NCI-H128 (cell line): ENCODE results near the gene SCNM1.
A peak's percentile ranks its signal among the peaks of the same experiment; 100 is the strongest.

Experiments
- DNase-seq: peaks from one replicate; lab custom pipeline; 2025; ENCODE audit not compliant: unreplicated experiment; lab: John Stamatoyannopoulos, UW

Gene SCNM1, protein sequence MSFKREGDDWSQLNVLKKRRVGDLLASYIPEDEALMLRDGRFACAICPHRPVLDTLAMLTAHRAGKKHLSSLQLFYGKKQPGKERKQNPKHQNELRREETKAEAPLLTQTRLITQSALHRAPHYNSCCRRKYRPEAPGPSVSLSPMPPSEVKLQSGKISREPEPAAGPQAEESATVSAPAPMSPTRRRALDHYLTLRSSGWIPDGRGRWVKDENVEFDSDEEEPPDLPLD

DNA sequence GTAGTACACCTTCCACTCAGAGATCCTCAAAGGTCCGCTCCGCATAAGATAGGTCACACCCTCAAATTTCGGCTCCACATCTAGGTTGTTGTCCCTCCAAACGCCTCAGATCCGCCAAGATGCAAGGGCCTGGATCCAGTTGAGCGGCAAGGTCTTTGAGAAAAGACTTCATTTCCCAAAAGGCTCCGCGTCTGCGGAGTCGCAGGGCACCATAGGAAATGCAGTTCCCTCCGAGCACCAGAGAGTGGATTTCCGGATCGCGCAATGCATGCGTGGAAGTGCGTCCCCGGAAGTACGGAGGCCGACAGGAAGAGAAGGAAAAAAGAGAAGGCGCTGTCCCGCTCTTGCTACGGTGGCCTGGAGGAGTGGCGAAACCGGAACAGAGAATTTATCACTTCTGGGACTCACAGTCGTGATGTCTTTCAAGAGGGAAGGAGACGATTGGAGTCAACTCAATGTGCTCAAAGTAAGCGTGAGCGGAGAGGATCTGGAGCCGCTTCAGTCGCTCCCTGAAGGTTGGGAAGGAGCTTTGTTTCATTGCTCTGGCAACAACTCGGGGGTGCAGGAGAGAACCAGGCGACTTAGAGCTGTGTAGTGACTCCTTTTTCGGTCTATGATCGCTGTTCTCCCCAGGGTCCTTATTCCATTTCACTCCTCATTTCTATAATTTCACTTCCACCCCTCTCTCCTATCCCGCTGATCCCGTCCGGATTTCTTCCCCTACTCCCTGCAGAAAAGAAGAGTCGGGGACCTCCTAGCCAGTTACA lies at the start of gene SCNM1, which contains the start of gene LYSMD1:
TSS of gene SCNM1 (plus strand) at position 407 of the 767 bp plus-strand sequence. CDS start at position 416, 9 bp downstream.
TSS of gene LYSMD1 (minus strand) at position 165 of the 767 bp plus-strand sequence. CDS start 644 bp downstream, outside the sequence.
- DNase-seq: peak; percentile 99

DNA sequence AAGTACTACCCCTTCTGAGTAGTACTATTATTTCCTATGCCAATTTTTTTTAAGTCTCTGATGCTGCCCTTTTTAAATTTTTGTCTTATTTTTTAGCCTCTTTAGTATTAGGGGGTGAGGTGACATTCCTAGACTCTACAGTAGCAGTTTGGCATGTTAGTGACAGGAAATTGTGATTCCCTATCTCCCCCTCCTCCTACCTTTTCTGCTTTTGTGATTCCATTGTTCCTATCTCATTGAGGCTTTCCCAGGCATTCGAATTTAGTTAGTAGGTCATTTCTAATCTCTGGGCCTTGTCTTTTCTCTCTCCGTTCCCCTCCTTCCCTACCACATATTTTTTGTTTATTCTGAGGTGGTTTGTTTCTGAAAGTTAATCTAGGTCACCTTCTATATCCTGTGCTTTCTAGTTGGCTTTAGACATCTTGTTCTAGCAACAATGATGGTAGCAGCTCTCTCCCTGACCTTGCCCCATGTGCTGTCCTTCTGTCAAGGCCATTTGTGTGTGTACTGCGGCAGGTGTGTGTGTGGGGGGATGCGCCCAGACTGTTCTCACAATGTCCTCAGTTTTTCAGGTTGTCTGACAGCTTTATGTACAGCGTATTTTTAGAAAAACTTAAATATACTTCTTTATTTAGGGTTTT lies 41.1 kb upstream of the SCNM1 start:
- DNase-seq: no peak

DNA sequence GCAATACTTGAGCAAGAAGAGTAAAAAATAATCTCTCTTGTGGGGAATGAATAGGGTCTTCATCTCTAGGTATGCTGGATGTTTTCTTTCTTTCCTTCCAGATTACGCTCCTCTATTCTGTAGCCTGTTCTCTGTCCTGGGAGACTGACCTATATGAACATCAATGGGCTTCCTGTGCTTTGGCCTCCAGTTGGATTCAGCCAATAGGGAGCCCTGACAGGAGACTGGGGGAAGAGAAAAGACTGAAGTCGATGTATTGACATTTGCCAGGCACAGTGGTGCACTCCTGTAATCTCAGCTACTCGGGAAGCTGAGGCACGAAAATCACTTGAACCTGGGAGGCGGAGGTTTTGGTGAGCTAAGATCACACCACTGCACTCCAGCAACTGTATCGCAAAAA lies 37.1 kb upstream of the SCNM1 start:
- no peak for DNase-seq

DNA sequence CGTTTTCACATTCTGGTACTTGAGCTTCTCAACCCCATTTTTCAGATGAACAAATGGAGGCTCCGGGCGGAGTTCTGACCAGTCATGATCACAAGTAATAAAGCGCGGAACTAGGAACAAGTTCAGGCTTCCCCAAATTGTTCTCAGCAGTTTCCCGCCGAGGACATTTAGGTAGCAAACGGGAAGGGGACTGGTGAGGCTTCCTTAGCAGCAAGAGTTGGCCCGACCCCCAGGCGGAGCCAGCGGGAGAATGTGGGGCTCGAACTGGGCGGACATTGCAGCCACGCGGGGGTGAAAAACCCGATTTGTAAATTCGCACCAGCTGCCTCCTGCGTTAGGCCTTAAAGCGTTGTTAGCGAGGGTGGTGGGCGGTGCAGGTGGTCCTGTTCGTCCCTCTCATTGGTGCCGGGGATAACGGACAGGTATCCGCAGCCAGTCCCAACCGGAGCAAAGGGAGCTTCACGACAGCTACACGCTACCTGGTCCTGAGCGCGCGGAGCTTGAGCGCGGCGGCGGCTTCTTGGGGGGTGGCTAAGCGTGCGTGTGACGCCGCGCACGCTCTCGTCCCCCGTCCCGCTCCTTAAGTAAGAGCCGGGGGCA lies 34.9 kb upstream of the SCNM1 start:
- DNase-seq: peak; percentile 26

DNA sequence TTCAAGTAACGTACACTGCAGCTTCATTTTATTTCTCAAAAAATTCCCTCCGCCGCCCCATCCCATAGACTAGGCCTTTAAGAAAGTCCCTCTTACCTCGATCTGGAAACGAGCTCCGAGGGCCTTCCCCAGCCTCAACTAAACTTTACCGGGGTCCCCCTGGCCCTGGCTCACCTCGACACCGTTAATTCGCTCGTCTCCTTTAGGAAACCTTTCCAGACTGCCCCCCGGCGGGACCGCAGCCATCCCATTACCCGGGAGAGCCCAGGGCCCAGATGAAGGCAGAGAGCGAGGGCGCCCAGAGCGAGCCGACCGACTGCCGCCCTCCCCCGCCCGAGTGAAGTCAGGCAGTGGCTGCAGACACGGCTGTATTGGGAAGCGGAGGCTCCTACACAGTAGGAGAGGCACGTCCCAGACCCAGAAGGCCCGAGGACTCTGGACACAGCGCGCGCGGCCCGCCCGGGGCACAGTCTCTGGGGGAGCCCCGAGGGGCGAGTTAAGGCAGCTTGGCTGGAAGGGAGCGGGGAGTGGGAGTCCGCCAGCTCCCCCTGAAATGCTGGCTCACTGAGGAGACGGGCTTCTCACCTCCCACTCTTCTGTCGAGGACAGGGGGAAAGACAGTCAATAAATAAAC lies 34.1 kb upstream of the SCNM1 start:
- no peak for DNase-seq

DNA sequence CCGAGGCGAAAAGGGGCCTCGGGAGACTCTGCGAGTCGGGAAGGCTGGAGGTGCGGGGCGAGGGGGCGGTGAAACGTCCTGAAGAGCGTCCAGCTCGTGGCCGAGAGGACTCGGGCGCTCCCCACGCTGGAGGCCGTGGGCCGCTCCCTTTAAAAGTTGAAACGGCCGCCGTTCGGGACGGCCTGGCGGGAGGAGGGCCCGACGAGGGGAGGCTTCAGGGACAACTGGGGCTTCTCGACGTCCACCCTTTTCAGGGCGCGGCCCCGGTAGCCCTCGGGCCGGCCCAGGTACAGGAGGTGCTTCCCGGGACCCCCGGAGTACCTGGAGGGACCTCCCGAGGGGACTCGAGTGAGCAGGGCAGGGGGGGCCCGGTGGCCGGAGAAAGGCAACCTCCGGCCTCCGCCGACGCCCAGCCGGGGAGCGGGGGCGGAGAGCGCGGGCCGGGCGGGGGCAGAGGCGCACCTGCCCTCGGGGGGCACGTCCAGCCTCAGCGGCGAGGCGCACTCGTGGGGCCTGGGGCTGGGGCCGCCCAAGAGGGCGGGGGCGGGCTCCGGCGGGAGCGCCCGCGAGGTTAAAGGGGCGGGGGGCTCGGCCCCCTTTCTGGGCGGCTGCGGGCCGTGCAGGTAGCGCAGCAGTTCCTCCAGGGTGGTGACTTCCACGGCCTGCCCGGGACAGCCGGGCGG lies 33.5 kb upstream of the SCNM1 start:
- DNase-seq: no peak

DNA sequence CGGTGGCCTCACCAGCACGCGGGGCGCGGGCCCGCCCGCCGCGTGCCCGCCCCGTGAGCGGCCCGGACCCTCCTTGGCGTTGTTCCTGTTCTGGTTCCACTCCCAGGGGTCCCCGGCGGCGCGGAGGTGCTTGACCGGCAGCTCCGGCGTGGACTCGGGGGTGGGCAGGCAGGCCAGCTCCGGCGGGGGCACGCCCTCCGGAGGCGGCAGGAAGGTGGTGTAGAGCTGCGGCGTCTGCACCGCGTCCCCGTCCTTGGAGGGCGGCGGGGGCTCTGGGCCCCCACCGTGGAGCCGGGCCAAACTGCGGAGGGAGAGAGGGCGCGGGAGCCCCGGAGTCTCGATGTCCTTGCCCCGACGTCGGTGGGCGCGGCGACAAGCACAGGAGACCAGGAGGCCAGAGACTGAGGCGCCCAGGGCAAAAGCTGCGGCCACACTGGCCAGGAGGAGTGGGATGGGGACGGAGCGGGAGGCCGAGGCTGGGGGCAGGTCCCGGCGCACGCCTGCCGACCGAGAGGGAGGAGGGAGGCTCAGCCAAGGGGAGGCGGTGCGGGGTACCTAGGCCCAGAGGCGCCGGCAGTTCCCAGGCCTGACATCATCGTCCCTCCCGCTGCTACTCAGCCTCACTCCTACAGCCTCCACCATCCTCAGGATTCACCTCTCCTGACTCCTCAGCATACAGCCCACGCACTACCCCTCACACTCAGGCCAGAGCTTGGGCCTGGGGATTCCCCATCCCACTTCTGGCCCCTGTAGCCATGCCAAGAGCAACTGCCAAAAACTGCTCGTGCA lies 32.7 kb upstream of the SCNM1 start:
- no peak for DNase-seq

DNA sequence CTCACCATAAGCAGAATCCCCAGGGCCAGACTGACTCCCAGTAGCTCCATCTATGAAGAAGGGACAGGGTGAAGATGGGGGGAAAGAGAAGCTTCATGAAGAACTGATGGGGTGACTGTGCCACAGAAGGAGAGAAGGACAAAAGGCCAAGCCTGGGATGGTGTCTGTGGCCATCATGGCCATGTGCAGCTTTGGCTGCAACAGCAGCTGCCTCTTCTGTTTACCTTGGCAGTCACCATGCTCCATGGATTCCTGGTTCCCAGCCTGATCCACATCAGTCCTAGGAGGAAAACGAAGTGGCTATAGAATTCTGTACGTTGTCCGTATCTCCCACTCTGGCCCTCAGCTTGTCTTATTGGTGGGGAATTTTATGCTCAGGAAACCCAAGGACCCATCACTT lies 31.5 kb upstream of the SCNM1 start:
- no peak for DNase-seq

DNA sequence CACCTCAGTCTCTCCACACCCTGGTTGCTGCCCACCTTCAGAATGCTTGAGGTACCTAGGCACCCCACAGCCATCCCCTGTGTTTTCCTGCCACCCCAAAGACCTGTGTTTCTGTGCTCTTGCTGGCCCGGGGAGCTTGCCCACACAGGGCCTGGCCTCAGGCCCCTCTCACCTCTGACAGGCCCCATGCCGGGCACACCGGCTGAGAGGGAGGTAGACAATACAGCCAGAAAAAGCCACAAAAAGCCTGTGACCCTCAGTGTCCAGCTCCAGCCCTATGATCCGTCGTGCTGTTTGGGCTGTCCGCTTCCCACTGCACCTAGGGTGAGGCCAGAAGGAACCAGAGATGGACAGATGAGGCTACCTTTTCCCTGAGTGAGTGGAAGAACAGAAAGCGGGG lies 31.0 kb upstream of the SCNM1 start:
- no peak for DNase-seq

DNA sequence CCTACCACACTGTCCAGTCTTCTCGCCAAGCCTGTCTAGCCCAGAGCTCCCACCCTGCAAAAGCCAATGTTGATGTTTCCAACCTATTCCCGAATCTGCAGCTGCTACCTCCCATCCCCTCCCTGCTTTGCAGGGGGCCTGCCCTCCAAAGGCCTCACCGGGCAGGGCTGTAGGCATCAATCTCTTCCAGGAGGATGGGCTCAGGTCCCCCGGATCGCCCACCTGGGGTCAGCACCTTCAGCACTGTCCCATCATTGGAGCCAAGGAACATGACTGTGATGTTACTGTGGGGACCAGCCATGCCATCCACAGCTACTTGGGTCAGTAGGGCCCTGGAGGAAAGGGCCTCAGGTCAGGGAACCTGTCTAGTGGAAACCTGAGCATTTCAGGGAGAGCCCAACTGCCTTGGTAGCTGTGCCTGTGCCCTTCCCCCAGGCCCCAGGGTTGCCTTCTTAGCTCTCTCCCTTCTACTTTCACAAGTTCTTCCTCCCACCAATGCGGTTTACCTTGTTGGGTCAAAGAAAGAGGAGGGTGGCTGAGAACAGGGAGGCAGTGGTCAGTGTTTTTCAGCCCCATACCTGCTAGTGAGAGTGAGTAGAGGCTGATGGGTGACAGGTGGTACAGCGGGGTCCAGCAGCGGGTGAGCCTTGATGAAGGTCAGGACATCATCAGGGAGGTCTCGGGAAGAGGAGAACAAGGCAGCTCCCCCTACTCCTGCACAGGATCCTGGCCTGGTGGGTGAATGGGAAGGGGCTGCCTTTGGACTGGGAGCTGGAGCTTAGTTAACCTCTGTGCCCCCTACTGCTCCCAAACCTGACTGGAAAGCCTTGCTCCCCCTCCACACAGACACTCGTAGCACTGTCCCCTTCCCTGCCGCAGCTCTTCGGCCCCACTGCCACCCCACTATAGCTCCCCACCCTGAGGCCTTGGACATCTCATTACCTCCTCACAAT lies 30.2 kb upstream of the SCNM1 start:
- no peak for DNase-seq

DNA sequence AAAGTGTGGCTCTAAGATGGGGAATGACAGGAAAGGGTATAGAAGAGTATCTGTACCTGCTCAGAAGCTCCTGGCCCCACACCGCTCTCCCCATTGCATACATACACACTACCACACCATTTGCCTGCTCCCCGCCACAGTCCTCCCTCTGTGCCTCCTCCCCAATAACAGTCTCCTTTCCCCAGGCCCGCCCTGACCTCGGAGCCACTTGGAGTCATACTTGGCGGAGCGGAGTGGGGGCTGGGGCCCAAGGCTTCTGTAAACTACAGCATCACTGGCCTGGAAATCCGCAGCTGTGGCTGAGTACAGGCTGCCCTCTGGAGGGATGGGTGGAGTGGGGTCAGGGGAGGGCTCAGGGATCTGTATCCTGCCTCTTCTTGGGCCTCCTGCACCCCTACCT lies 28.2 kb upstream of the SCNM1 start:
- no peak for DNase-seq

DNA sequence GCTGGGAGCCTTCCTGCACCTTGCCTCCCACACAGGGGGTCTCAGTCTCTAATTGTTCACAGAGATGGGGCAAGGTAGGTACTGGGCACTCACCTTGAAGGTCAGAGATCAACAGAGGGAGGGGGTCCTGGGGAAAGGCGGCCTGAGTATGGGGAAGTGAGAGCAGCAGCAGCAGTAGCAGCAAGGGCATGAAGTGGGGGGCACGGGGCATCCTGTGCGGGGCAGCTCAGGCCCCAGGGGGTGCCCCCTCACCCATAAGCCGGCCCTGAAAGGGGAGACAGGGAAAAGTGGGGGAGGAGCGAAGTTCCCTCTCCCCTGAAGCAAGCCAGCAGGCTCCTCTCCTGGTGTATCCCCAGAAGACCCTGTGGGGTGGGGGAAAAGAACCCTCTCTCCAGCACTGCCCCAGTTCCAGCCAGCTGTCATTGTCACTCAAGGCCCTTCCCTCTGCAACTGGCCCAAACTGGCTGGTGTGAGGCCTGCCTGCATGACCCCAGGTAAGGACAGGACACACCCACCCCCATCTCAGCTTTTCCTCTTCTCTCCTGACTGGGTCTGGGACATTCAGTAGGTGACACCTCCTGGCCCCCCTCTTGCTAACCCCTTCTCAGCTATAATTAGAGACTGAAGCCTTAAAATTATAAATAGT lies 23.4 kb upstream of the SCNM1 start:
- DNase-seq: no peak

DNA sequence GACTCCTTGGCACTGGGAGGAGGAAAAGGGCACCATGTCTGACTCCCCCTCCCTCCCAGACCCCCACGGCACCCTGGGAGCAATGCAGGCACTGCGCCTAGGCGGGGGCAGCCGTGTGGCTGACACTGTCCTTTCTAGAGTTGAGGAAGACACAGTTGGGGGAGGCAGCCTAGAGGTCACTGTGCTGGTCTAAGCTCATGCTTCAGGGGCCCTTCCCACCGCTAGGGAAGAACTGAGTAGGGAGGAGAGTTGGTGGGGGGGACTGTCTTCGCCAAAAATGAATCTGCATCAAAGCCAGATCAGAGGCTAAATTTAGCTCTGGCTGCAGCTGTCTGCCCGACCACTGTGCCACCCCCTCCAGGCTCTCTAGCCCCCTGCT lies 22.9 kb upstream of the SCNM1 start:
- no peak for DNase-seq

DNA sequence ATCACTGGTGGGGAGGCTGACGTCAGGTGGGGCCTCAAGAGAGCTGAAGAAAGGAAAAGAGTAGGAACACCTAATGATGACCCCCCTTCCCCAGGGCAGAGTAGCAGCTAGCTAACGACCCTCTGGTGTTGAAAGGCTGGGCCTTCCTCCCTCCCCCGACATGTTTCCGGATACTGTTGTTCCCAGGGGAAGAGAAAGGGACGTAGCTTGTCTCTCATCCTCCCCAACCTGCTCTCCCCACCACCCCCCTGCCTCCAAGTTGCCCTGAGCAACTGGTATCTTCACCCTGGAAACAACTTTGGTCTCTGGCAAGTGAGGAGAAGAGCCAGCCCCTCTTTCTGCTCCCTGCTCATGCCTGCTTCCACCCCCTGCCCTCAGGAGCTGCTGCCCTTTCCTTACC lies 22.0 kb upstream of the SCNM1 start:
- DNase-seq: no peak

DNA sequence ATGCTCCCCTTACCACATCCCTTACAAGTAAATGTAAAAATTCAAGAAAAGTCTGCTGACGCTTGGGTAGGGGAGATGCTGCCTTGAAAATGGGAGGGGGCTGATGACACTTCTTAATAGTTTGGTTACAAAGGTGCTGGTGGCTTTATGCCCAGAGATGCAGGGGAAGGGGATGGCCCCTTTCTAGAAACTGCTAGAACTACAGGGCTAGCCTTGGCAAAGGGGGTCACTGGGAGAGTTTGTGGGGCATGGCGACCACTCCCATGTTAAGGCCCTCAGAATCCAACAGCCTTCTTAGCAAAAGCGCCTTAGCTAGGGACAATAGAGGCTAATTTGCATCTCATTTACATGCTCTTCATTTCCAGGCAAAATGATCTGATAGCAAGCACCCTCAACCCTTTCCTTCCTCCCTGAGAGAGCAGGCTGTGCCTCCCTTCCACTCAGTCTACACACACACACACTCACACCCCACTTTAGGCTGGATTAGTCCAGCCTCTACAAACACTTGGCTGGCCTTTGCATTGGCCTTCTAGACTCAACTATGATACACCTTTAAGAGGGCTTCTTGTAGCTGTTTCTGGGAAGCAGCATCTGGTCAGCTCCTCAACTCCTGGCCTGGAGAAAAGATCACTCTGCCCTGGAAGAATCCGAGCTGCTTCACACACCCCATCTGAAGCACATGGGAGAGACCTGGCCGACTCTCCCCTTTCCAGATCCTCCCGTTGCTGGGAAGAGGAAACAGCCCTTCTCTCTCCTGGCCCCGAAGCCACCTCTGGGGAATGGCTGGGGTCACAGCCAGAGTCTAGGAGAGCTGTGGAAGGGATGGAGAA lies 21.3 kb upstream of the SCNM1 start:
- no peak for DNase-seq

DNA sequence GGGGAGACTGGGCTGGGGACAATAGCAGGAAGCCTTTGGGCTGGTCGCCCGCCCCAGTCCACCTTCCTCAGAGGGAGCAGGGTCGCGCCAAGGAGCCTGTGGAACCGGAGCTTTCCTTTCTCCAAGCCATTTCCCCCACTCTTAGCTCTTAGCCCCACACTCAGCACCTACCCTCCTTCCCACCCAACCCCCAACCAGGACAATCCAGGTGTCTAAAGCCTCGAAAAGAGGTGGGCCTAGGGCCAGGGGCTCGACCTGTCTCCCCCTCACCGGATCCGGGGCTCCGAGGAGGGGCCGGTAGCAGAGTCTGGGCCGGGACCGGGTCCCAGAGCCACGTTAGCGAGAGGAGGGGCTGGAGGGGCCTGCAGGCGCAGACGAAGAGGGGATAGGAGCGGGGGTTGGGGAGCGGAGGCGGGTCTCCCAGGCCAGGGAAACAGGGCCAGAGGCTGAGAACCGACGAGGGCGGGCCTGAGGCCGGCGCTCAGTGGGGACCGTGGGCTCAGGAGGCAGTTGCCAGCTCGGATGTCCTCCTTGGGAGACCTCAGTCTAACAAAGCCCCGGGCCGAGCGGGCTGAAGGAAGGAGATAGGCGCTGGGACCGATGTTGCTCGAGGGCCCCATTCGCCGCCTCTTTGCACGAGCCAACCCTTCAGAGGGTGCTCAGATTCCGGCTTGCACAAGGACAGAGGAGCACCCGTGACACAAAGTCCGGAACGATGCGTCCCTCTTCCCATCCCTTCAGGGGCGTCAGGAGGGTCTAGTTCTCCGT lies 20.5 kb upstream of the SCNM1 start:
- DNase-seq: no peak

DNA sequence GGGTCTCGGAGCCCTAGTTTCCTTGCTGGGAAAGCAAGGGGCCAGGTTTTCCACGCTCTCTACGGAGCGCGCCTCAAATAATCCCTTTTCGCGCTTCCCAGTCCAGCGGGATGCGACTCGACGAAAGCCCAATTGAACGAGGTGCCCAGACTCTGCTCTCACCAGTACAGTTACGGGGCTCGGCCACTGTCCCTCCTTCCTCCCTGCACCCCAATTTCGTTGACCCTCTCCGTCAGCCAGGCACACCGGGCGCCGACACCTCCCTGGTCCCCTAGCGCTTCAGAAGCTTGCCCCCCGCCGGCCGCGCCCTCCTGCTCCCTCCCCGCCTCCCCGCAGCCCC lies 19.9 kb upstream of the SCNM1 start:
- DNase-seq: no peak
